RWPE2 (cell line): ENCODE data around the gene STAG3.

Experiments used
- ATAC-seq: fragments of 200-7000 bp; cut with Tn5 transposase; 3 replicates; pipeline ENCODE4 v1.9.1; 2021; ENCODE audit warnings: low read depth
- DNase-seq: peaks from one replicate; pipeline ENCODE4 v3.0.0-alpha.2; 2020; ENCODE audit warnings: low spot score
- H3K27ac ChIP-seq: fragments of 450-650 bp; 2 replicates; pipeline ENCODE4 v1.5.1; 2017; ENCODE audit warnings: mild to moderate bottlenecking; ENCODE audit not compliant: poor library complexity, severe bottlenecking
- H3K27me3 ChIP-seq: fragments of 250-450 bp; sonication (Bioruptor Pico); 2 replicates; pipeline ENCODE4 v1.5.1; 2021; ENCODE audit warnings: mild to moderate bottlenecking, moderate library complexity; ENCODE audit not compliant: insufficient read depth, poor library complexity, severe bottlenecking
- H3K36me3 ChIP-seq: fragments of 250-450 bp; sonication (Bioruptor Pico); 2 replicates; pipeline ENCODE4 v1.5.1; 2020; ENCODE audit warnings: low read depth, mild to moderate bottlenecking, moderate library complexity
- H3K4me1 ChIP-seq: fragments of 250-450 bp; sonication (Bioruptor Pico); 2 replicates; pipeline ENCODE4 v1.5.1; 2021; ENCODE audit warnings: mild to moderate bottlenecking, moderate library complexity; ENCODE audit not compliant: insufficient read depth, poor library complexity, severe bottlenecking
- H3K4me3 ChIP-seq: fragments of 250-450 bp; sonication (Bioruptor Pico); 2 replicates; pipeline ENCODE4 v1.5.1; 2021; ENCODE audit warnings: mild to moderate bottlenecking, moderate library complexity; ENCODE audit not compliant: severe bottlenecking
- H3K9me3 ChIP-seq: fragments of 250-450 bp; sonication (Bioruptor Pico); 2 replicates; pipeline ENCODE4 v1.5.1; 2021; ENCODE audit warnings: mild to moderate bottlenecking, moderate library complexity; ENCODE audit not compliant: severe bottlenecking
- TF ChIP-seq, protein P1 (sequence below): fragments of 450-650 bp; IDR thresholded peaks from one replicate; pipeline ENCODE4 v1.5.1; 2017; ENCODE audit warnings: mild to moderate bottlenecking, moderate library complexity; ENCODE audit not compliant: poor library complexity, severe bottlenecking

The STAG3 gene

GRCh38 chr7:100152937-100153666, 24.6 kb upstream of the STAG3 start:
- H3K4me3 ChIP-seq, result no peak overlapping the region
- no peaks in the 10 kb centered on the region for H3K9me3 ChIP-seq
- TF ChIP-seq, protein P1, sequence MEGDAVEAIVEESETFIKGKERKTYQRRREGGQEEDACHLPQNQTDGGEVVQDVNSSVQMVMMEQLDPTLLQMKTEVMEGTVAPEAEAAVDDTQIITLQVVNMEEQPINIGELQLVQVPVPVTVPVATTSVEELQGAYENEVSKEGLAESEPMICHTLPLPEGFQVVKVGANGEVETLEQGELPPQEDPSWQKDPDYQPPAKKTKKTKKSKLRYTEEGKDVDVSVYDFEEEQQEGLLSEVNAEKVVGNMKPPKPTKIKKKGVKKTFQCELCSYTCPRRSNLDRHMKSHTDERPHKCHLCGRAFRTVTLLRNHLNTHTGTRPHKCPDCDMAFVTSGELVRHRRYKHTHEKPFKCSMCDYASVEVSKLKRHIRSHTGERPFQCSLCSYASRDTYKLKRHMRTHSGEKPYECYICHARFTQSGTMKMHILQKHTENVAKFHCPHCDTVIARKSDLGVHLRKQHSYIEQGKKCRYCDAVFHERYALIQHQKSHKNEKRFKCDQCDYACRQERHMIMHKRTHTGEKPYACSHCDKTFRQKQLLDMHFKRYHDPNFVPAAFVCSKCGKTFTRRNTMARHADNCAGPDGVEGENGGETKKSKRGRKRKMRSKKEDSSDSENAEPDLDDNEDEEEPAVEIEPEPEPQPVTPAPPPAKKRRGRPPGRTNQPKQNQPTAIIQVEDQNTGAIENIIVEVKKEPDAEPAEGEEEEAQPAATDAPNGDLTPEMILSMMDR, result no peak
- no peak overlapping the region for H3K27ac ChIP-seq
- ATAC-seq (no peak), DNase-seq (no peak)
- H3K36me3 ChIP-seq, result peaks cover 59% of the 10 kb centered on the region
- peaks cover 8% of the 10 kb centered on the region for H3K4me1 ChIP-seq
- H3K27me3 ChIP-seq, result no peaks in the 10 kb centered on the region

- ATAC-seq (no peak), DNase-seq (no peak)
- peaks cover 8% of the 10 kb centered on the region for H3K4me1 ChIP-seq
- H3K27ac ChIP-seq, result peak overlapping the region; percentile 4
- no peaks in the 10 kb centered on the region for H3K9me3 ChIP-seq
- TF ChIP-seq, protein P1, result no peak
- H3K4me3 ChIP-seq, result no peak overlapping the region
- H3K27me3 ChIP-seq, result no peaks in the 10 kb centered on the region
- peaks cover 59% of the 10 kb centered on the region for H3K36me3 ChIP-seq
Measured at GRCh38 chr7:100153708-100154535, 23.8 kb upstream of the STAG3 start.

DNA sequence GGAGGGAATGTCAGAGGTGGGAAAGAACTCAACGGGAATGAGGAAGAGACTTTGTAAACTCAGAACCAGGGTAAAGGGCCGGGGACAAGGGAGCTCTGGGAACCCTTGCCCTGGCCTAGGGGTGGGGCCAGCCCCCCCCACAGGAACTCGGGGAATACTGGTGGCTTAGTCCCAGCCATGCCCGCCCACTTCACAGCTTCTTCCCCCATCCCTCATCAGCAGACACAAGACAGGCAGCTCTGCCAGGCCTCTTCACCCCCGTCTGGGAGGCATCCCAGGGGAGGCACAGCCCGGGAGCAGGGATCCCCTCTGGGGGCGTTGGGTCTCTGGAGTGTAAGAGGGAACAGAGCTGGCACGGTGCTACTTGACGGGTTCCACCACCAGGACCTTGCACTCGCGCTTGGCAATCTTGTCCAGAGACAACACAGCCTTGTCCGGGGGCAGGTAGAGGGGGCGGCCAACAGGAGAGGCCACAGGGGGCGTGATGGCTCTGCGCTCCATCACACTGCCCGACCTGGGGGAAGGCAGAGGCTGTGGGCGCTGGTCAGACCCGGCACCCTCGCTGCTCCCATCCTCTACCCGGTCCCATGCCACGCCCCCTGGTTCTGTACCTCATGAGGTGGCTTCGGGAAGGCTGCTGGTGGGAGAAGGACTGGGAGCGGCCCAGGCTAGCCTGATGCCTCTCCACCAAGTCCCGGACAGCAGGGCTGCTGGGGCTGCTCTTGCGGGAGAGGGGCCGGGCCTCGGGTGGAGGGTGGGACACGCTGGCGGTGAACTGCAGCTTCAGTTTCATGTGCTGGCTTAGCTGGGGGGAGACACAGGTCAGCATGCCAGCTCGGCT, 22.8 kb upstream of the STAG3 start:
- TF ChIP-seq, protein P1, result no peak
- Histone ChIP-seq H3K4me1 (peaks cover 5% of the 10 kb centered on the region), H3K9me3 (no peaks in the 10 kb centered on the region), H3K36me3 (peaks cover 54% of the 10 kb centered on the region), H3K4me3 (no peak overlapping the region), H3K27me3 (no peaks in the 10 kb centered on the region), H3K27ac (no peak overlapping the region)
- ATAC-seq (no peak), DNase-seq (no peak)

- Histone ChIP-seq H3K27ac (no peak overlapping the region), H3K27me3 (no peaks in the 10 kb centered on the region), H3K36me3 (peaks cover 46% of the 10 kb centered on the region), H3K4me1 (no peaks in the 10 kb centered on the region), H3K9me3 (no peaks in the 10 kb centered on the region), H3K4me3 (no peak overlapping the region)
- TF ChIP-seq, protein P1, result no peak
- ATAC-seq (no peak), DNase-seq (no peak)
Measured at GRCh38 chr7:100155553-100156317, 22.0 kb upstream of the STAG3 start.
